Right lobe of liver (tissue), 6 donors: Measurements from ENCODE around the gene ZNF354C. TPM values are rescaled to one million over a fixed set of nuclear protein-coding genes. Genes with fewer than 3 reads are reported as not detected.

Experiments used
- ATAC-seq, 4 donors: fragments of 200-7000 bp; cut with Tn5 transposase; one replicate each; pipeline ENCODE4 v1.9.1; 2020; ENCODE audit warnings: mild to moderate bottlenecking in 4 of 4, moderate library complexity in 4 of 4
- DNase-seq, 3 donors: peaks; one replicate each; pipeline ENCODE4 v3.0.0-alpha.2; 2020
- H3K27ac ChIP-seq, 3 donors: fragments of 200-600 bp; one replicate each; pipeline ENCODE4 v1.8.0; 2022
- H3K27me3 ChIP-seq, 2 donors: fragments of 200-600 bp; one replicate each; pipeline ENCODE4 v1.8.0; 2022
- H3K36me3 ChIP-seq, 4 donors: fragments of 200-600 bp; sonication (generic) in 1 of 4; one replicate each; pipeline versions ENCODE4 v1.5.1 to v1.8.0; 2017 to 2022; ENCODE audit warnings: control low read depth in 1 of 4
- H3K4me1 ChIP-seq, 4 donors: fragments of 200-600 bp; sonication (generic) in 1 of 4; one replicate each; pipeline versions ENCODE4 v1.5.1 to v1.8.0; 2017 to 2022; ENCODE audit warnings: control low read depth in 1 of 4
- H3K4me3 ChIP-seq, 3 donors: fragments of 200-600 bp; one replicate each; pipeline ENCODE4 v1.8.0; 2022
- H3K9me3 ChIP-seq, 4 donors: fragments of 200-600 bp; sonication (generic) in 1 of 4; one replicate each; pipeline versions ENCODE4 v1.5.1 to v1.8.0; 2017 to 2022; ENCODE audit warnings: control low read depth in 1 of 4
- POLR2A ChIP-seq: fragments of 450-650 bp; IDR thresholded peaks from one replicate; pipeline ENCODE4 v1.6.1; 2017; ENCODE audit warnings: antibody characterized with exemption, mild to moderate bottlenecking
- WGBS: methylation state at CpG from one replicate; pipeline ENCODE4 v1.1.6; 2018; ENCODE audit warnings: low coverage, low lambda C conversion rate; ENCODE audit not compliant: insufficient coverage; ENCODE audit errors: missing lambda C conversion rate; 5-methylcytosine and 5-hydroxymethylcytosine counted together
- intact Hi-C, 2 donors: fragments of 100-400 bp; cut with DNase I; formaldehyde crosslinking; loops; one replicate each; pipeline versions ENCODE4 v1.11.2 to v1.14.1; 2022
- total RNA-seq, 6 experiments: library from RNA; depleted of rRNA in 2 of 6; stranded (reverse); fragments of >200 nt in 2 of 6; fragmentation: NEBNext Ultra II Directional in 3 of 6; extraction: Animal tissue kit (Norgen Biotek cat#: 25700) in 3 of 6; gene quantifications; one replicate each; pipeline versions ENCODE4 v1.1.0 to v1.2.4, GENCODE V29; 2016 to 2023
- TF ChIP-seq, protein P1 (sequence below), 4 donors: fragments of 200-600 bp in 3 of 4; fragments of 450-650 bp in 1 of 4; IDR thresholded peaks; one replicate each; pipeline versions ENCODE4 v1.5.1 to v1.8.0; 2016 to 2022; ENCODE audit warnings: antibody characterized with exemption in 4 of 4, mild to moderate bottlenecking in 2 of 4
- donor health status: DM: no; HTN: yes; CAD: no.
- donor health status: DM: no; HTN: no; CAD: no.
- donor health status: DM: no; HTN: no; CAD: no.
- donor health status: DM: no; HTN: yes; CAD: no.
- donor health status: DM: no; HTN: yes; CAD: no.

The ZNF354C gene
- total RNA-seq, 6 experiments from 2014 or later = 0.81 to 2.4 (median 1.4) TPM

DNA sequence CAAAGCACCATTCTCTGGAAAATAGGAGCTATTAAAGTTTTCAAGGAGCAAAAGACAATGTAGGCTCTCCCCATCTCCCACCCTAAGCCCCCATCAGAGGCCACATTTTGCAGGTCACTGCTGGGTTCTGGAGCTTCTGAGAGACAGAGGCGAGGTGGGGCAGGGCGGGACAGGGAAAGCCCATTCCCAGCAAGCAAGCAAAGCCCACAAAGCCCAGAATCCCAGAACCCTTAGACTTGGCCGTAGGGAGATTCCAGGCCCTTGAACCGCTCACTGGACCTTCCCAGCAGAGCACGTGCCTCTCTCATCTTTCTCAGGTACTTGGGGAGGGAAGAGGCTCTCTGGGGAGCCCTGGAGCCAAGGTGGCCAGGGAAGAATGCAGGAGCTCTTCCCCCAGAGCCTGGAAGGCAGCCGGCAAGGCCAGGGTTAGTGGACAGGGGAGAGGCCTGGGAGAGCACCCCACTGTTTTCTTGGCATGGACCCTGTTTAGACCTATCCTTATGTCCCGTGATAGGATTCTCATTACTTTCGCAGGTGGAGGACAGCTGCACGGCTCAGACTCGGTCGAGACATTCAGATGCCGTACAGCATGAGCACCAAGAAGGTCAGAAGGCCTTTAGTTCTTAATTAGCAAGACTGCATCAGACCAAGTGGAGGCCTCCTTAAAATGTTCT is 52.4 kb downstream of the ZNF354C start:
- DNase-seq = no peak
- intact Hi-C loops = no loop called here
- H3K27ac ChIP-seq = no peak overlapping the region
- H3K36me3 ChIP-seq = no peaks in the 10 kb centered on the region
- no peak for ATAC-seq
- H3K27me3 ChIP-seq = no peaks in the 10 kb centered on the region
- WGBS = 89% methylated on average over 5 of the region's 12 CpGs
- TF ChIP-seq, protein P1, sequence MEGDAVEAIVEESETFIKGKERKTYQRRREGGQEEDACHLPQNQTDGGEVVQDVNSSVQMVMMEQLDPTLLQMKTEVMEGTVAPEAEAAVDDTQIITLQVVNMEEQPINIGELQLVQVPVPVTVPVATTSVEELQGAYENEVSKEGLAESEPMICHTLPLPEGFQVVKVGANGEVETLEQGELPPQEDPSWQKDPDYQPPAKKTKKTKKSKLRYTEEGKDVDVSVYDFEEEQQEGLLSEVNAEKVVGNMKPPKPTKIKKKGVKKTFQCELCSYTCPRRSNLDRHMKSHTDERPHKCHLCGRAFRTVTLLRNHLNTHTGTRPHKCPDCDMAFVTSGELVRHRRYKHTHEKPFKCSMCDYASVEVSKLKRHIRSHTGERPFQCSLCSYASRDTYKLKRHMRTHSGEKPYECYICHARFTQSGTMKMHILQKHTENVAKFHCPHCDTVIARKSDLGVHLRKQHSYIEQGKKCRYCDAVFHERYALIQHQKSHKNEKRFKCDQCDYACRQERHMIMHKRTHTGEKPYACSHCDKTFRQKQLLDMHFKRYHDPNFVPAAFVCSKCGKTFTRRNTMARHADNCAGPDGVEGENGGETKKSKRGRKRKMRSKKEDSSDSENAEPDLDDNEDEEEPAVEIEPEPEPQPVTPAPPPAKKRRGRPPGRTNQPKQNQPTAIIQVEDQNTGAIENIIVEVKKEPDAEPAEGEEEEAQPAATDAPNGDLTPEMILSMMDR (IDR thresholded peaks at IDR 0.05) = no peak
- TF ChIP-seq POLR2A = no peak
- no peak overlapping the region for H3K4me3 ChIP-seq
- H3K4me1 ChIP-seq = no peaks in the 10 kb centered on the region
- no peaks in the 10 kb centered on the region for H3K9me3 ChIP-seq

GRCh38 chr5:179113143-179113530 is 53.0 kb downstream of the ZNF354C start:
- Histone ChIP-seq H3K4me3 (no peak overlapping the region), H3K27ac (no peak overlapping the region), H3K36me3 (no peaks in the 10 kb centered on the region), H3K9me3 (no peaks in the 10 kb centered on the region), H3K4me1 (no peaks in the 10 kb centered on the region), H3K27me3 (no peaks in the 10 kb centered on the region)
- intact Hi-C loops = no loop called here
- ATAC-seq = no peak
- DNase-seq = no peak
- WGBS = 72% methylated on average over 11 of the region's 13 CpGs
- TF ChIP-seq, protein P1 (IDR thresholded peaks at IDR 0.05) = no peak
- no peak for TF ChIP-seq POLR2A

- no peak for DNase-seq
- no peaks in the 10 kb centered on the region for H3K9me3 ChIP-seq
- intact Hi-C loops = no loop called here
These were observed 53.9 kb downstream of the ZNF354C start for GRCh38 chr5:179113945-179114641.

GRCh38 chr5:179114756-179115155 is 54.6 kb downstream of the ZNF354C start:
- intact Hi-C loops = no loop called here
- ATAC-seq = no peak

More at GRCh38 chr5:179113945-179114641, 53.9 kb downstream of the ZNF354C start:
- H3K27ac ChIP-seq = no peak overlapping the region
- no peaks in the 10 kb centered on the region for H3K27me3 ChIP-seq
- no peak for ATAC-seq
- WGBS = 72% methylated on average over 12 of the region's 12 CpGs
- no peak overlapping the region for H3K4me3 ChIP-seq
- no peaks in the 10 kb centered on the region for H3K4me1 ChIP-seq
- TF ChIP-seq, protein P1 (IDR thresholded peaks at IDR 0.05) = no peak
- no peak for TF ChIP-seq POLR2A
- H3K36me3 ChIP-seq = no peaks in the 10 kb centered on the region

More at GRCh38 chr5:179114756-179115155, 54.6 kb downstream of the ZNF354C start:
- H3K27me3 ChIP-seq = no peaks in the 10 kb centered on the region
- no peak overlapping the region for H3K27ac ChIP-seq
- no peak for TF ChIP-seq POLR2A
- TF ChIP-seq, protein P1 (IDR thresholded peaks at IDR 0.05) = no peak
- no peaks in the 10 kb centered on the region for H3K4me1 ChIP-seq
- no peak for DNase-seq
- H3K4me3 ChIP-seq = no peak overlapping the region
- H3K9me3 ChIP-seq = no peaks in the 10 kb centered on the region
- H3K36me3 ChIP-seq = no peaks in the 10 kb centered on the region
- WGBS = 88% methylated on average over 6 of the region's 7 CpGs
